DMS53 treated with DMSO at 0.1 percent for 48 hours (cell line): ENCODE results near the gene ATXN7L2.

Experiments used
- DNase-seq: peaks from one replicate; lab custom pipeline; 2025; ENCODE audit not compliant: unreplicated experiment; lab: John Stamatoyannopoulos, UW

The ATXN7L2 gene

DNA sequence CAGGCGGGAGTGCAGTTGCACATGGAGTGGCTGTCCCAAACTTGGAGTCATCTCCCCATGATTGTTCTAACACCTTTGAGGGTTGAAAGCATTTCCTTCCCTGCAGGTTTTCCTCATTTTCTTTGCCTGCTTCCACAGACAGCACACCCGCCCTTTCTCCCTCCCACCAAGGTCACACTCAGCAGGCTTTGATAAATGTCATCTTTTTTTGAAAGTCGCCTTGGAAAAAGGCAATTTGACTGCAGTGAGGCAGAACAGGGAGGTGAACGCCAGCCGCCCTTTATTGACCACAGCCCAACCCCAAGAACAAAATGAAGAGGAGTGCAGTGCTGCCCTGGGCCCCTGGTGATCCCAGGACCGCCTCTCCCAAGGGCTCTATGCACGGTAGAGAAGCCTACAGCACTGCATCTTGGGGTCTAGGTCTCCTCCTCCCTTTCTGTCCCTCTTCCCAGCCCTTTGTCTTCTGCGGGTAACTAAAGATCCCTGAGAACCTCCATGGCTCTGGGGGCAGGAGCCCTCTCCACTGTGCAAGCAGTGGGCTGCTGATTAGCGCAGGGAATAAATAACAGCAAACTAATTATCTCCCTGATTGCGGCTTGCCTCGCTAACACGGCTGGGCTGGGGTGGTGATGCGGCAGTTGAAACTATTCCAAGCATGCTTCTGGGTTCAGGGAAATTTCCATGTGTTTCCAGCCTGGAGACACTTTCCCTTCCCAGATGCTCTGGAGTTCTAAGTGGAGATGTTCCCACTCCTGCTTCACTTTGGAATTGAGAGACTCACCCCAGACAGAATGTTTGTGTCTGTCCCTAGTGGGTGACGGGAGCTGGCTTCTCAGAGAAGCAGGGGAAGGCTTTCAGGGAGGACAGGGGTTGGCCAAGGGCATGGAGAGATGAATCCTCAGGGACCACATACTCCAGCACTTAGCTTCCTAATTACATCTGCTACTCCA, 37.6 kb downstream of the ATXN7L2 start:
- DNase-seq = no peak

DNA sequence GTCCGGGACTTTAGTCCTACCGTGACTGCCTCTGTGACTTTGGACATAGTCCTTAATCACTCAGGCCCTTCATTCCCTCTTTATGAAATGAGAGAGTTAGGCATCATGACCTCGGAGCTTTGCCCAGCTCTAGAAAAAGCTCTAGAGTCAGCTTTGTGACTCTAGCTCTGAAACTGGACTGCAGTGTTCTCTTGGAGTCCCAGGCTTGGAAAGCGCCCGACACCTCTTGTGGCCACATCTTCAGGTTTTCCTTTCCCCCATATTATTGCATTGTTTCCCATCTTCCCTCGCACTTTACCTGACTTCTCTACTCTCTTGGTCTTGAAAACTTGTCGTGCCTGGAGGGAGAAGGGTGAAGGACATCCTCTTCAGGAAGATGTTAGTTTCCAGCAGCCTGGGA, 38.3 kb downstream of the ATXN7L2 start:
- no peak for DNase-seq

DNA sequence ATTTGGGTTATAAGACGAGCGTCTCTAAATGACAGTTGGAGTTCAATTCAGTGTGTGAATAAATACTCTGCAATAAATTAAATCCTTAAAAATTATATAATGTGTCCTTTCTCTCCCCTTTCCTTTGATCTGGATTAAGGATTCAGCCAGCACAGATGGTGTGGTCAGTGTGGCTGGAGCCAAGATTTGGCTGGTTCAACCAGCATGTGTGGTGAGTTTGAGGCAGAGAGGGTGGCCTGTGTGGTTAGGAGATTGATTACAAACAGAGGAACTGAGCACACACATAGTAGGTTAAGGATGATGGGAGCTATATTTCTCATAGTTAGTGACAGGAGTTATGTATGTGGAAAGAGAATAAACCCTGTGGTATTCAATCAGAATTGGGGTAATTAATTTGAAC, 40.0 kb downstream of the ATXN7L2 start:
- DNase-seq = no peak

DNA sequence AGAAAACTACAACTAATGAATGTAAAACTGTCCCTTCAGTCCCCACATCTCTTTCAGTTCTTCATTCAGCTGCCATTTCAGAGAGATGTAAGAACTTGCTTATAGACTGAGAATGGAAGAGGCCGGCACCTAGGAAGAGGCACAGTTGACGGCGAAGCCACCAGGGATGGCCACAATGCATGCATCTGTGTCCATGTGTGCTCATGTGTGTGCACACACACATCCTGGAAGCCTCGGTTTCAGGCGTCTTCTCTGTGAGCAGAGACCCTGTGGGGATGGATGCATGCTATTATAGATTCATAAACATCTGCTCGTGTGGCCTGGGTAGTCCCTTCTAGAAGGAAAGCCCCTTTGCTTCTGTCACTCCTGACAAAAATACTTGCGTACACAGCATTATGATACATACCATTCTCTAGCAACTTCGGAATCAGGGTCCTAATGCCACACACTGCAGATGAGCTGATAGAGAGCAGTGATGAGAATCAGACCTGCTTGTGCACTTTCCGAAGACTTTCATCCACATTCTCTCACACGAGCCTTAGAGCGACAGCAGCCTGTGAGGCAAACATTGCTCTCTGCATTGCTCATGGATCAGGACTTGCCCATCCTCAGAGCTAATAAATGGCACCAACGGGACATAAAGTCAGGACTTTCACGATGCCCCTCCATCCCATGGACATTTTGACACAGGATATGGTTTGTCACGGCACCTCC, 43.5 kb downstream of the ATXN7L2 start:
- no peak for DNase-seq

DNA sequence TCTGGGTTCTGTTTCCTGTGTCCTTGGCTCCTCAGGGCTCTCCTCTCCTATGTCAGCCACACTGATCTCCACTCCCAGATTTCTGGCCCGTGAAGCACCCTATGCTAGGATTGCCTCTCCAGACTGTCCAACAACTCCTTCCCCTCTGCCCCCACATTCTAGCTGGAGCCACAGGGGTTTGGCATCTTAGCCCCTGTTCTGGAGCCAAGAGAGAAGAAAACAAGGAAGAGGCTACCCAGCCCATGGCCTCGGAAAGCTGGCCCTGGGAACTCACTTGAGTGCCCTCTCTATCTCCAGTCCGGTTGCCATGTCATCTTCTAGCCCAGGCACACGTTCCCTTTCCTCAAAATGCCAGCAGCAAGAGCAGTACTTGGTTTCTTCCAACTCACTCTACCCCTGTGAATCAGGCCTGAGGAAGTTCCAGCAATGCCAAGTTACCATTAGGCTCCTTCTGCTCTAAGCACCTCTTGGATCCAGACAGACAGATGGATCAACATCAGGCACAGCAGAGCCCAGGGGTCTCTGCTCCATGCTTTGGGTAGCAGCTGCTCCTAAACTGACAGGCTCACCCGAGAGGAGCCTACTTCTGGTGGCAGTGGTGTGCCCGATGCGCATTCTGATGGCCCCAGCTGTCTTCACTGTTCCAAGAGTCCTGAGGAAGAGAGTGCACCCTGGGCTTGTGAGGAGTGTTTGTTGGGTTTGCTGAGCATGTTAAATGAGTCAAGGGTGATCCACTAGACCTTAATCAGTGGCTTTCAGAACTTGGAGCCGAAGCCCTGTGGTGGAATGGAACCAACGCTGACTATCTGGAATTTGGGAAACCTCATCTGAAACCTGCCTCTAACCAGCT, 44.4 kb downstream of the ATXN7L2 start:
- DNase-seq = no peak

DNA sequence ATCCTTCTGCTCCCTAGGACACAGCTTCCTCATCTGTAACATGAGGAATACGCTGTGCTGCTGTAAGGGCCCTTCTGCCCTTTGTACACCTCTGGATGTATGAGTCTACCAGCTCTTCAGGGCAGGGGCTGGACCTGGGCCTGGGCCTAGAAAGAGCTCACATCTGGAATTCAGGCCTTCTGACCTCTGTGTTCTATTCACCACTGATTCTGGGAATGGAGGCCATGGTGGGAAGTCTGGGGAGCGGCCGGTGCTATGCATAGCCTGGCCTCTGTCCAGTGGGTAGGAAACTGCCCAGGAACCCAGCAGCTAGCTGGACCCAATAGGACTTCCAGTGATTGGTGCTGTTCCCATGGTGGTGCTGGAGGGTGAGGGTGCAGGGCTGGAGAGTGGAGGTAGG, 45.0 kb downstream of the ATXN7L2 start:
- DNase-seq = no peak

DNA sequence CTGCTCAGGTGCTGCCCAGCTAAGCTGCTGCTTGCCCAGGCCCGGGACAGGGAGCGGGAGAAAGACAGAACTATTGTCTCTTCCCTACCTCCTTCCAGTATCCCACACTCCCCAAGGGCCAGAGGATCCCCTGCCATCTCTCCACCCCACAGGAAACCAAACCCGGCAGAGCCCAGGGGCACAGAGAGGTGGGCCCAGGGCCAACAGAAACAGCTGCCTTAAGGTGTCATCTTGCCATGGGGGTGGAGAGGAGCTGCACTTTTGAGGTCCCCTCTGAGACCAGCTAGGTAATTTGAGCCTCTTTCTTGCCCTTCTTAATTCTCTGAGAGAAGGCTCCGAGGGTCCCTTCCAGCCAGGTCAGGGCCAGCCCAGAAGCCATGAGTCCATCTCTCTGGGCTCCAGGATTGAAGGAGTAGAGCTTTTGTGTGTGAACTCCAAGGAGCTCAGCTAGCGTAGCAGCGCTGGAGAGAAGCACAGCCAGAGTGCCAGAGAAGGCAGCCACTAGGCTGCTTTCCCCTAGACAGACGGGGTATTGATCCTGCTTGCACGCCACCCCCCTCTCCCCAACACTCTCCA, 46.3 kb downstream of the ATXN7L2 start:
- no peak for DNase-seq

DNA sequence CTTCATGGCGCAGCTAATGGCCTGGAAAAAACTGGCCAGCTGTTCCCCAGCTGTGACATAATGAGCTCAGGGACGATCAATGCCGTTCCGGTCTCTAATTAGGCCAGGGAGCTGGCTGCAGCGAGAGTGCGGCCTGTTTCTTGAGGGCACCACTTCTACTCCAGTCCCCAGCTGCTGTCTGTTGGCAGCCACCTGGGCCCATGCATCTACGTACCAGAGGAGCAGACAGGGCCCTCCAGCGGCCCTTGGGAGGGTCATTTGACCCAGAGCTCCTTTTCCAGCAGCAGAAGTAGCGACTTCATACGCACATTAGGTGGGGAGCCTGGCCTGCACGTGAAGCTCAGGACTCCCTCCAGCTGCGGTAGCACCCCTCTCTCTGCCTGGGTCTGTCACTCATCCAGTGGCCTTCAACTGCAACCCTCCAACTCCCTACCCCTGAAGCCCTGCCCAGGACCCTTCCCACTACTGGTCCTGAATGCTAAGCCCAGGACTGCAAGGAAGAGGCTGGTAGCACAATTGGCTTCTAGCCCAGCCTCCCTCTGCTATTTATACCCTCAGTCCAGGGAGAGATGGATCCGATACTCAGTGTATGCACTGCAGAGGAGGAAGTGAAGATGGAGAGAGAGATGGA, 46.9 kb downstream of the ATXN7L2 start:
- no peak for DNase-seq

DNA sequence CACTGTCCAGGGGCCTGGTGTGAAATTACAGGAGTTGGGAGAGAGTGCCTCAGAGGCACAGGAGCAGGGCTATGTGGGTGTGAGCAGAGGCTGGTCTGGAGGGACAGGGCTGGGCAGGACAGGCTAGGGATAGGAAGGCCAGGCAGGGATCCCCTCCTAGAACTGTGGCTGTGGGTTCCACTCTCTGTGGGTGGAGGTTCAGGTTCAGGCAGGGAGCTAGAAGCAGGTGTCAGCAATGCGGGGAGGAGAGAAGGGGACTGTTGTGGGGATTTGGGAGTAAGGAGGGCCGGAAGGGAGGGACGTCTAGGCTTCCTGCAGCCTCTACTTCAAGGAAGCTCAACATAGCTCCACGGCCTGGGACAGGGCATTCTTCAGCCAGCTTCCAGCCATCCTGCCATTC, 47.7 kb downstream of the ATXN7L2 start:
- no peak for DNase-seq

DNA sequence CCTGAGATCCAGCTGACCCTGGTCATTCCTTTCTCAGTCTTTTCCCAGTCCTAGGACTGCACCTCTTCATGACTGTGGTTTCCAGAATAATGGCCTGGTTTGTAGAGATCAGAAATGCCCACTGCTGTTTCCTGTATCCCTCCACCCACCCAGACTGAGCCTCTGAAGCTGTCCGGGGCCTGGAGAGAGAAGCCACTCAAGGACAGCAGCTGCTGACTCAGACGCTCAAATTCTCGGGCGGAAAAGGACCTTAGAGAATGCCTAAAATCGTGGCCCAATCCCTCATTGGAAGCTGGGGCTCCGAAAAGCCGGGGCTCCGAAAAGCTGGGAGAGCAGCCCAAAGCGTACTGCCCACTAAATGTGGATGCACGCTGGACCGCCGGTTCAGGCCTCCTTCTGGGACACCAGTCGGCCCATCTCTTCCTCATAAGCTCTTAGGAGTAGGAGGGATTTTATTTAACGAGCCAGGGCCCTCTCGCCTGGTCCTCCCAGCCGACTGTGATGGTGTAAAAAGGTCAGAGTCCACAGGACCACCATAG, 48.2 kb downstream of the ATXN7L2 start:
- DNase-seq = no peak

DNA sequence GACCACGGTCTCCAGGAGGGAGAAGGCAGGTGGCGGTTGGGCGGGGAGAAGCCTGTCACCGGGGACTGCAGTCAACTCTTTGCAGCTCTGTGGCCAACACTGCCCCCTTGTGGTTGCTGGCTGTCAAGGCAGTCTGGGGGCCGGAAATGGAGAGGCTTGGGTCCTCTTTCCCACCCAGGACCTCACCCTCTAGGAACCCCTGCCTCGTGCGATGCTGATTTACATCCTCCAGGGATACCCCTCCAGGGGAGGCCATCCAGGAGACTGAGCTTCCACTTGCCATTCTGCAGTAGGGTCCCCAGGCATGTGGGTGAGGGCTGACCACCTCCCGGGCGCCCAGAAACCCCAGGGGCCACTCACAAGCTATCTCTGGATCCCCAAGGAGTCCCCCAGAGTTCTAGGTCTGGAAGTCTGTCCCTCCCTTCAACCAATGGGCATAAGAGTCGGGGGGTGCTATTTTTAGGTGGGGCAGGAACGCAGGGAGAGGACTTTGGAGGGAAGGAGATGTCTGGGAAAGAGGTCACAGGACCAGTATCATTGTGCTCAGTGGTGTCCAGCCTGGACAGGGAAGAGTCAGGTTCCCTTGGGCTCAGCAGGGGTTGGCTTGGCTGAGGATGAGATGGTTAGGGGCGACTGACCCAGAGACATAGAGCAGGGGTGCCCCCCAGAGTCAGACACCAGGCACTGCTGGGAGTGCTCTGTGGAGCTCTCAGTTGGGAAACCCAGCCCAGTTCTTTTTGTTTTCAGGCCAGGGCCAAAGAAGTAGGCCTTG, 48.8 kb downstream of the ATXN7L2 start:
- peak; percentile 84 for DNase-seq

DNA sequence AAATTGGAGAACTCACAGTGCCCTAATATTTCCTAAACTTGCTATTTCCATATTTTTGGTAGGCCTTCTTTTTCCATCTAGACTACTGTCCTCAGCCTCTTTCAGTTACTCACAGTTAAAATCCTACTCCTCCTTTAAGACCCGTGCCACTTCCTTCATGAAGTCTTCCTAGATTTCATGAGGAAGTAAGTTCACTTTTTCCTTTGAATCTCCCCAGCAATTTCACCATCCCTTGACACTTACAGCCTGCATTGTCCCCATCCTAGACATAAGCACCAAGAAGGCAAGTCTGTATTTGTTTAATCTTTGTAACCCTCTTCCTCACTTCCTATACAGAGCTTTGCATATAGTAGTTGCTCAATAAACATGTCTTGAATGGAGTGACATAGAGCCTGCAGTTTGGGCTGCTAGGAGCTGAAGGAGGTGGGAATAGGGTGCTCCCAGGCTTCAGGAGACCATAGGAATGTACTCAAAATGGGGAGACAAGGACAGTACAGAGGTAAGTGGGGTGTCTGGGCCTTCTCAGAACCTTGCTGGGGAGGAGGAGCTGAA, 50.7 kb downstream of the ATXN7L2 start:
- no peak for DNase-seq

DNA sequence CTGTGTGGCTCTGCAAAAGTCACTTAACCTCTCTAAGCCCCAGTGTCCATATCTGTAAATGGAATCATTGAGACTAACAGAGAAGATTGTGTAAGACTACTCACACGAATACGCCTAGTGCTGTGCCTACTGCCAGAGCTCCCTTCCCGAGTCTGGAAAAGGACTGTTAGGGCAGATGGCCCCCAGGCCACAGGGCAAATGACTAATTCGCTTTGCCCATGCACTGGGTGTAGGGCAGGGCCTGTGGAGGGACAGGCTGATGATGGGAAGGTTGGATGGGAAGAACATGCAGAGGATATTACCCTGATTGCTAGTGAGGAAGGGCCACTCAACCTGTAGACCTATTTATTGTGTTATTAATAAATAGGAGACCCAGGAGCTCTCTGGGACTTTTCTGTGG, 51.8 kb downstream of the ATXN7L2 start:
- no peak for DNase-seq

DNA sequence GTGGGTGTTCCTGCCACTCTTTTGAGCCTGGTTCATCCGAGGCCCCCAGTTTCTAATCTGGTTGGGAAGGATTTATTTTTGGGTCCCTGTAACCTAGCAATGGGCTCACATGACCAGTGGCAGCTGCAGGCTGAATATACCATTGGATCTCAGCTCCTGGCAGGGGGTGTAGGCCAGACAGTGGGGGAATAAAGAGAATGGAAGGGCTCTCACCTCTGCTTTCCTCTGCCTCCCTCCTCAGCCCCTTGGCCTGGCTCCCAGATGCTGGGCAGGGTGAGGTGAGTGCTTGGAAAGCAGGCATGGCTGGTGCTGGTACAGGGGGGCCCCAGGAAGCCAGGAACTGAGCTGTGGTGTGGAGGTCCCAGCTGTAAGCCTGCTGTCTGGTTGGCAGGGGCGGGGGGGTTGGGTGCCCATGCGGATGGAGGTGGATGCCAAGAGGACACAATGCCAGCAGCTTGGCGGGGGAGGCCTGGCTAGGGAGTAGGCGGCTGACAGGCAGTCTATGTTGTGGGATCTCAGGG, 52.3 kb downstream of the ATXN7L2 start:
- DNase-seq = no peak

DNA sequence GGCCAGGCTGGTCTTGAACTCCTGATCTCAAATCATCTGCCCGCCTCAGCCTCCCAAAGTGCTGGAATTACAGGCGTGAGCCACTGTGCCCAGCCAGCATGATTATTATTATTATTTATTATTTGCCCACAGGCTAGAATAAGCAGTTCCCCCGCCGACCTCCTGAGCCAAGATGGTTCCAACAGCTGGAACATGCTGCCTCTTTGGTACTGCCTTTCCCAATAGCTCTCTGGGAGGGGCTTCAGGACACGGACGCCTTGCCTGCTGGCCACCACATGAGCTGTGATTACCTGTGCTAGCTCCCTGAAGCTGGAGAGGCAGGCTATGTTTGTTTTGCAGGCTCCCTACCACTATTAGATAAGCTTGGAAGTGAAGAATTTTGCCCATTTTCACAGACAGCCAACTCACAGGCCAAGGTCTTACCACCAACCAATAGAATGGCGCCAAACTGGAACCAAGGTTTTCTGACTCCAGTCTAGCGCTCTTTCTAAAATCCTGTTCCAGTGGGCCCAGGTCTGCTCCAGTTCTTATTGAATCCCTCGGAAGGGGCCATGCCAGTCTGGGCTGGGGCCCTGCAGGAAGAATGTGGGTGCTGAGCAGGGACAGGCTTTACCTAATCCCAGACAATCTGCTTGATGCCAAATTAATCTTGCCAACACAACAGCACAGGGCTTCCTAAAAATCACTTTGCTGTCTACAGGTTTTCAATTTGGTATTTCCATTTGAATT, 53.9 kb downstream of the ATXN7L2 start:
- no peak for DNase-seq

DNA sequence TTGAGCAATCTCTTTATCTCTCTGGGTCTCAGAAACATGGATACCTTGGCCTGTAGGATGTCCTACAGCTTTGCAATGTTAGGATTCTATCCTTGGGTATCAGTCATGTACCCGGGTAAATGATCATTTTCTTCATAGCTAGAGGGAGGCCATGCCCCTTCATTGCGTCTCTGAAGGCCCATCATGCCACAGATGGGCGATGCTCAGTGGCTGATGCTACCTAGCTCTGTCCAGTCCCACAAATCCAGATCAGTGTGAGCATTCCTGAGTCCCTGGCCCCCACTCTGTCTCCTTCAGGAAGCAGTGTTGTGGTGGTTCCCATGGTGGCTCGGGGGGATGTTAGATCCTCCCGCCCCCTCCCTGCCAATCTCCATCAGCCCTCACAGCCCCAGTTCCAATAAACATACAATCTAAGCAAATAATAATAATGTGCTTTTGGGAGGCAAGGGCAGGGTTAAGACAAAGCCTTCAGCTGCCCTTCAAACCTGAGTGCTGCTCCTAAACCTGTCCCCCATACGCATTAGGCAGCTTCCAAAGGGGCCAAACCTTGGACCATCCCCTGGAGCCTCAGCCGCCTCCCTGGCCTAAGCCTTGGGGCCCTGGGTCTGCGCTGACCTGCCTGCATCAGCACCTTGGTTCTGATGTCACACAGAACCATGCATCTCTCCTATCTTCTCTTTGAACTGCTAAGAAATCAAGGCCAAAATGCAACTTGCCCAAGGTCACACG, 55.3 kb downstream of the ATXN7L2 start:
- no peak for DNase-seq

DNA sequence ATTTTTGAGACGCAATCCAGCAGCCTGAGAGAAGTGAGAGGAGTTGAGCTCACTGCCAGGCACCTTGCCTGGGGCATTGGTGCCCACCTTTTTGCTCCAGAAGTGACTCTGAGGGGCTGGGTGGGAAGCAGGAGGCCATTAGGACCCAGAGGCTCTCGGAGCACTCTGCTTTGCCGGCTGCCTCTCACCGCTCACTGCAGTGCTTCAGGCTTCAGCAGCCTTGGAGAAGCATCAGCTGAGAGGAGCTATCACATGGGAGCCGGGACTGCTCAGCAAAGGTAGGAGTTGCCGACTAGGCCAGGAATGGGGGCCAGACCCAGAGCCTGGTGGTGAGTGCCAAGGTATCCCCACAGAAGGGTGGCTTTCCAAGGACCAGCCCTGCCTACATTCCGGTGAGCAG, 56.0 kb downstream of the ATXN7L2 start, which contains the start of gene GPR61:
TSS of gene GPR61 (plus strand) at position 197 of the 400 bp plus-strand sequence. CDS start 3,151 bp downstream, outside the sequence.
- DNase-seq = no peak

DNA sequence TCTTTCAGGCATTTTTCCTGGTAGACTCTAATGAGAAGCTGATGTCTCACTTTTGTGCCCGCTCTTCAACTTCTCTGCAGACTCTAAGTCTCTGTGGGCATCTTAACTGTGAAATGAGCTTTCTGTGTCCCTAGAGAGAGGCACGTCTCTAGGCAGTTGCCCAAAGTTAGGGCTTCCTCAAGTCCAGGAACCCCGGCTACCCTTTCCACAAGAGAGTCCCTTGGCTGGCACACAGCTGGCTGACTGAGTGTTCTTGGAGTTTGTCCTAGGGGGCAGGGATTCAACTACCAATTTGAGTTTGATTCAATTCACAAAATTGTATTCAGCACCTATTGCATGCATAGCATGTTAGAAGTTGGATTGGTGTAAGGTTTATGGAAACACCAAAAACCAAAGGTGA, 57.4 kb downstream of the ATXN7L2 start:
- DNase-seq = no peak
